ENCODE results near the gene CENPP.

The CENPP gene

GRCh38 chr9:92603990-92604389, 278.2 kb downstream of the CENPP start:
- no peak for TF ChIP-seq CTCF (conservative IDR thresholded peaks at IDR 0.05; ENCODE audit: low read depth, low read length)
- no peak for DNase-seq (ENCODE audit: low read depth)
- H3K4me3 ChIP-seq (ENCODE audit: low read length): no peak overlapping the region

- no peak for TF ChIP-seq CTCF (conservative IDR thresholded peaks at IDR 0.05; ENCODE audit: low read depth, low read length)
- no peak overlapping the region for H3K4me3 ChIP-seq (ENCODE audit: low read length)
- DNase-seq (ENCODE audit: low read depth): no peak
Measured at GRCh38 chr9:92605224-92605623, 279.5 kb downstream of the CENPP start.

GRCh38 chr9:92607088-92607487, 281.3 kb downstream of the CENPP start:
- no peak overlapping the region for H3K4me3 ChIP-seq (ENCODE audit: low read length)
- no peak for TF ChIP-seq CTCF (conservative IDR thresholded peaks at IDR 0.05; ENCODE audit: low read depth, low read length)
- no peak for DNase-seq (ENCODE audit: low read depth)

GRCh38 chr9:92607773-92608172, 282.0 kb downstream of the CENPP start:
- TF ChIP-seq CTCF (conservative IDR thresholded peaks at IDR 0.05; ENCODE audit: low read depth, low read length): no peak

GRCh38 chr9:92608241-92608908, 282.6 kb downstream of the CENPP start:
- no peak for TF ChIP-seq CTCF (conservative IDR thresholded peaks at IDR 0.05; ENCODE audit: low read depth, low read length)
- no peak for DNase-seq (ENCODE audit: low read depth)
- H3K4me3 ChIP-seq (ENCODE audit: low read length): no peak overlapping the region

More at GRCh38 chr9:92607773-92608172, 282.0 kb downstream of the CENPP start:
- no peak for DNase-seq (ENCODE audit: low read depth)
- no peak overlapping the region for H3K4me3 ChIP-seq (ENCODE audit: low read length)

- no peak for TF ChIP-seq CTCF (conservative IDR thresholded peaks at IDR 0.05; ENCODE audit: low read depth, low read length)
- DNase-seq (ENCODE audit: low read depth): no peak
- H3K4me3 ChIP-seq (ENCODE audit: low read length): no peak overlapping the region
Measured at GRCh38 chr9:92608909-92609445, 283.2 kb downstream of the CENPP start.

Measured in retinal pigment epithelial cell (primary cell).